A673 (cell line): Measurements from ENCODE around the gene MAN2A2. TPM values are rescaled to one million over a fixed set of nuclear protein-coding genes. Genes with fewer than 3 reads are reported as not detected.

Source experiments
- BruUV-seq: library from RNA; stranded (reverse); fragments of 400-500 nt; replicated peaks from 2 replicates; lab custom pipeline; 2021; lab: Mats Ljungman, UMichigan
- CTCF ChIA-PET: fragments of 300-600 bp; sonication (Branson Sonifier 250); formaldehyde crosslinking; loops from one replicate; lab custom pipeline; 2022; ENCODE audit warnings: antibody characterized with exemption; lab: Charles Lee
- POLR2A ChIA-PET: fragments of 300-600 bp; sonication (Branson Sonifier 250); formaldehyde crosslinking; loops from one replicate; lab custom pipeline; 2022; ENCODE audit warnings: antibody characterized with exemption; ENCODE audit not compliant: low non-redundant PET; lab: Charles Lee
- DNase-seq: peaks from one replicate; pipeline ENCODE4 v3.0.0-alpha.2; 2015; ENCODE audit warnings: low spot score
- H3K27ac ChIP-seq: fragments of 200-600 bp; sonication (generic); 2 replicates; pipeline ENCODE4 v1.5.1; 2016; ENCODE audit warnings: mixed run types, low read depth, mild to moderate bottlenecking, mixed read lengths, antibody characterized with exemption, low read length; ENCODE audit not compliant: poor library complexity, severe bottlenecking
- H3K27me3 ChIP-seq: fragments of 200-600 bp; sonication (generic); replicated peaks from 2 replicates; pipeline ENCODE4 v1.6.1; 2017; ENCODE audit warnings: mixed run types, low read depth, mild to moderate bottlenecking, mixed read lengths, antibody characterized with exemption, low read length; ENCODE audit not compliant: insufficient read depth, poor library complexity
- H3K36me3 ChIP-seq: fragments of 200-600 bp; sonication (generic); 2 replicates; pipeline ENCODE4 v1.6.1; 2016; ENCODE audit warnings: mixed run types, mild to moderate bottlenecking, mixed read lengths, antibody characterized with exemption, low read length; ENCODE audit not compliant: insufficient read depth, poor library complexity, severe bottlenecking
- H3K4me1 ChIP-seq: fragments of 200-600 bp; sonication (generic); 2 replicates; pipeline ENCODE4 v1.6.1; 2017; ENCODE audit warnings: mixed run types, mild to moderate bottlenecking, mixed read lengths, antibody characterized with exemption, low read length; ENCODE audit not compliant: insufficient read depth, poor library complexity, severe bottlenecking
- H3K4me3 ChIP-seq: fragments of 200-600 bp; sonication (generic); 2 replicates; pipeline ENCODE4 v1.5.1; 2016; ENCODE audit warnings: low read depth, mixed run types, mild to moderate bottlenecking, mixed read lengths, low read length; ENCODE audit not compliant: poor library complexity, severe bottlenecking
- H3K9me3 ChIP-seq: fragments of 200-600 bp; sonication (generic); 2 replicates; pipeline ENCODE4 v1.6.1; 2016; ENCODE audit warnings: mixed run types, low read depth, mild to moderate bottlenecking, mixed read lengths, antibody characterized with exemption, low read length; ENCODE audit not compliant: poor library complexity, severe bottlenecking
- CTCF ChIP-seq: fragments of 300-800, 200-600 bp; sonication (generic); conservative IDR thresholded peaks from 2 replicates; pipeline ENCODE4 v1.5.1; 2017; ENCODE audit warnings: low read depth, mild to moderate bottlenecking, antibody characterized with exemption, low read length, moderate library complexity, mixed read lengths
- EZH2 ChIP-seq: fragments of 200-600 bp; sonication (generic); IDR thresholded peaks from 2 replicates; pipeline ENCODE4 v1.6.1; 2017; ENCODE audit warnings: borderline replicate concordance, low read depth, mild to moderate bottlenecking, mixed read lengths, antibody characterized with exemption, low read length; ENCODE audit not compliant: poor library complexity, severe bottlenecking
- intact Hi-C: fragments of 100-400 bp; cut with micrococcal nuclease; formaldehyde crosslinking; loops from one replicate; pipeline ENCODE4 v1.10.0; 2022; ENCODE audit not compliant: unreplicated experiment
- total RNA-seq: library from RNA; stranded (reverse); gene quantifications from 2 replicates; pipeline ENCODE4 v1.2.3, GENCODE V29; 2021

Gene MAN2A2
- total RNA-seq, 1 experiment from 2014 or later, result 75.7 TPM

GRCh38 chr15:90946941-90947576 lies 44.0 kb downstream of the MAN2A2 start:
- intact Hi-C loops, result no loop called here
- no peak overlapping the region for H3K4me3 ChIP-seq
- ChIA-PET POLR2A (no interaction called here), CTCF (interaction anchor here (0.6 kb wide), 1 partner anchor 12 kb away, joined by 4 read pairs; no protein-coding TSS in a partner anchor)
- H3K27ac ChIP-seq, result no peak overlapping the region
- no peak for DNase-seq
- no peaks in the 10 kb centered on the region for H3K27me3 ChIP-seq
- H3K9me3 ChIP-seq, result no peaks in the 10 kb centered on the region
- H3K4me1 ChIP-seq, result no peaks in the 10 kb centered on the region
- no TSS peak for BruUV-seq
- TF ChIP-seq CTCF (no peak), EZH2 (no peak)
- peaks cover 46% of the 10 kb centered on the region for H3K36me3 ChIP-seq

GRCh38 chr15:90947577-90948357 lies 44.7 kb downstream of the MAN2A2 start:
- intact Hi-C loops, result no loop called here
- H3K27me3 ChIP-seq, result no peaks in the 10 kb centered on the region
- no peak overlapping the region for H3K27ac ChIP-seq
- DNase-seq, result no peak
- H3K36me3 ChIP-seq, result peaks cover 41% of the 10 kb centered on the region
- no TSS peak for BruUV-seq
- H3K4me3 ChIP-seq, result no peak overlapping the region
- no peaks in the 10 kb centered on the region for H3K9me3 ChIP-seq
- H3K4me1 ChIP-seq, result no peaks in the 10 kb centered on the region
- ChIA-PET CTCF (interaction anchor here (0.6 kb wide), 1 partner anchor 9 kb away, joined by 21 read pairs; no protein-coding TSS in a partner anchor), POLR2A (no interaction called here)
- TF ChIP-seq EZH2 (no peak), CTCF (no peak)

- H3K36me3 ChIP-seq, result peaks cover 41% of the 10 kb centered on the region
- no TSS peak for BruUV-seq
- no peak overlapping the region for H3K27ac ChIP-seq
- no peaks in the 10 kb centered on the region for H3K4me1 ChIP-seq
- TF ChIP-seq EZH2 (no peak), CTCF (no peak)
- H3K4me3 ChIP-seq, result no peak overlapping the region
- intact Hi-C loops, result no loop called here
- POLR2A ChIA-PET, result no interaction called here
- no peaks in the 10 kb centered on the region for H3K9me3 ChIP-seq
- H3K27me3 ChIP-seq, result no peaks in the 10 kb centered on the region
- CTCF ChIA-PET, result no interaction called here
- DNase-seq, result no peak
Observed at GRCh38 chr15:90948506-90948905, 45.4 kb downstream of the MAN2A2 start.
